ENCODE data around the gene C16orf54.

GRCh38 chr16:29767062-29767461 is 21.3 kb upstream of the C16orf54 start:
- TF ChIP-seq, protein P1, sequence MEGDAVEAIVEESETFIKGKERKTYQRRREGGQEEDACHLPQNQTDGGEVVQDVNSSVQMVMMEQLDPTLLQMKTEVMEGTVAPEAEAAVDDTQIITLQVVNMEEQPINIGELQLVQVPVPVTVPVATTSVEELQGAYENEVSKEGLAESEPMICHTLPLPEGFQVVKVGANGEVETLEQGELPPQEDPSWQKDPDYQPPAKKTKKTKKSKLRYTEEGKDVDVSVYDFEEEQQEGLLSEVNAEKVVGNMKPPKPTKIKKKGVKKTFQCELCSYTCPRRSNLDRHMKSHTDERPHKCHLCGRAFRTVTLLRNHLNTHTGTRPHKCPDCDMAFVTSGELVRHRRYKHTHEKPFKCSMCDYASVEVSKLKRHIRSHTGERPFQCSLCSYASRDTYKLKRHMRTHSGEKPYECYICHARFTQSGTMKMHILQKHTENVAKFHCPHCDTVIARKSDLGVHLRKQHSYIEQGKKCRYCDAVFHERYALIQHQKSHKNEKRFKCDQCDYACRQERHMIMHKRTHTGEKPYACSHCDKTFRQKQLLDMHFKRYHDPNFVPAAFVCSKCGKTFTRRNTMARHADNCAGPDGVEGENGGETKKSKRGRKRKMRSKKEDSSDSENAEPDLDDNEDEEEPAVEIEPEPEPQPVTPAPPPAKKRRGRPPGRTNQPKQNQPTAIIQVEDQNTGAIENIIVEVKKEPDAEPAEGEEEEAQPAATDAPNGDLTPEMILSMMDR (conservative IDR thresholded peaks at IDR 0.05; ENCODE audit: low read depth, low read length): no peak
- TF ChIP-seq RFX5 (IDR thresholded peaks at IDR 0.05; ENCODE audit: low read depth, low read length): no peak
- TF ChIP-seq CEBPB (IDR thresholded peaks at IDR 0.05; ENCODE audit: low read depth, low read length): no peak
- no peak for TF ChIP-seq USF2 (IDR thresholded peaks at IDR 0.05; ENCODE audit: low read depth, low read length)
- TF ChIP-seq CHD1 (IDR thresholded peaks at IDR 0.05; ENCODE audit: low read depth, low read length): no peak
- no peak for TF ChIP-seq POLR2A (IDR thresholded peaks at IDR 0.05; ENCODE audit: low read depth, low read length)
- no peak for TF ChIP-seq MXI1 (IDR thresholded peaks at IDR 0.05; ENCODE audit: borderline replicate concordance, low read depth, low read length)
- no peak for TF ChIP-seq MAZ (IDR thresholded peaks at IDR 0.05; ENCODE audit: borderline replicate concordance, low read depth, low read length)
- TF ChIP-seq RAD21 (IDR thresholded peaks at IDR 0.05; ENCODE audit: low read length): no peak
- TF ChIP-seq, protein P2, sequence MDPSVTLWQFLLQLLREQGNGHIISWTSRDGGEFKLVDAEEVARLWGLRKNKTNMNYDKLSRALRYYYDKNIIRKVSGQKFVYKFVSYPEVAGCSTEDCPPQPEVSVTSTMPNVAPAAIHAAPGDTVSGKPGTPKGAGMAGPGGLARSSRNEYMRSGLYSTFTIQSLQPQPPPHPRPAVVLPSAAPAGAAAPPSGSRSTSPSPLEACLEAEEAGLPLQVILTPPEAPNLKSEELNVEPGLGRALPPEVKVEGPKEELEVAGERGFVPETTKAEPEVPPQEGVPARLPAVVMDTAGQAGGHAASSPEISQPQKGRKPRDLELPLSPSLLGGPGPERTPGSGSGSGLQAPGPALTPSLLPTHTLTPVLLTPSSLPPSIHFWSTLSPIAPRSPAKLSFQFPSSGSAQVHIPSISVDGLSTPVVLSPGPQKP (IDR thresholded peaks at IDR 0.05; ENCODE audit: borderline replicate concordance, low read depth, low read length): no peak

Measured in IMR-90 (cell line).